ENCODE measurements around the gene LRRC32.

Gene LRRC32

DNA sequence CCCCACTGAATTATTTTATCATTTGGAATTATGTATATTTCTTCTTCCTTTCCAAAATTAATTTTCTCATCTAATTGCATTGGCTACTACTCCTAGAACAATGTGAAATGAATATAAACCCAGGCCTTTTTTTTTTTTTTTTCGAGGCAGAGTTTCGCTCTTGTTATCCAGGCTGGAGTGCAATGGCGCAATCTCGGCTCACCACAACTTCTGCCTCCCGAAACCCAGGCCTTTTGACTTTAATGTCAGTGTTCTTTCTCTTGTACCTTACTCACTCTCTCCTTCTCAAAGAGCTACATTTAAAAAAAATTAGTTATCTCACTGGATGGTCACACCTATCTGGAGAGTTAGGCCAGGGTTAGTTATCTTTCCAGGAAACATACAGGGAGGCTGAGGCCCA, 35.3 kb upstream of the LRRC32 start:
- peaks cover 5% of the 10 kb centered on the region for H3K4me1 ChIP-seq (ENCODE audit: insufficient read depth, low read length)
- no peak overlapping the region for H3K4me3 ChIP-seq (ENCODE audit: low read length)
- no peaks in the 10 kb centered on the region for H3K36me3 ChIP-seq (ENCODE audit: insufficient read depth, low read length)
- H3K27me3 ChIP-seq (ENCODE audit: insufficient read depth, low read length) = peaks cover 4% of the 10 kb centered on the region
- H3K9me3 ChIP-seq (ENCODE audit: low read length) = peaks cover 4% of the 10 kb centered on the region
- no peak overlapping the region for H2AFZ ChIP-seq (ENCODE audit: low read depth, low read length)

DNA sequence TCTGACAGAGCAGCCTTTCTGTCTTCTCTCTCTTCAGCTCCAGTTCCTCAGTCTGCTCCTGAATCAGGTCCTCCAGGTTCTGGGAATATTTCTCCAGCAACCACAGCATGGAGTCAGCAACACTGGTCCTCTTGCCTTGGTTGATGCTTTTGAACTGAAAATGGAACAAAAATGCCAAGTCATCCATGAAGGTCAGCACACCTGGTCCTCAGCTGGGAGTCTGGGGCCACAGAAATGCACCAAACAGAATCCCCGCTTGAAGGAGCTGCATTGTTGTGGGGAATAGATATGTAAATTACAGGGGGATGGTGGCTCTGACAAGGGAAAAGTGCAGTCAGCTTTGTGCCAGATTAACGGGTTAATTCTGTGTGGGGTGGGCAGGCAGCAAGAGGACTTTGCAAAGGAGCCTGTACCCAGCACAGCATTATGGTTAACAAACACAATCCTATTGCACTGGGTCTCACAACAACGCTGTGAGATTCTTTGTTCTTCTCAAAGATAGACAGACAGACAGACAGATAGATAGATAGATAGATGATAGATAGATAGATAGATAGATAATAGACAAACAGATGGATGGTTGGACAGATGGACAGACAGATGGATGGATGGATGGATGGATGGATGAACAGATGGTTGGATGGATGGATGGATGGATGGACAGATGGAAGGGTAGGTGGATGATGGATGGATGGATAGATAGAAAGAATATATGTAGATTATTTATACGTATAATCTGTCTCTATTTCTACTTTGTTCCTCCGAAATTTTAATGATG, 33.8 kb upstream of the LRRC32 start:
- no peaks in the 10 kb centered on the region for H3K36me3 ChIP-seq (ENCODE audit: insufficient read depth, low read length)
- no peak overlapping the region for H2AFZ ChIP-seq (ENCODE audit: low read depth, low read length)
- peaks cover 4% of the 10 kb centered on the region for H3K9me3 ChIP-seq (ENCODE audit: low read length)
- peaks cover 5% of the 10 kb centered on the region for H3K4me1 ChIP-seq (ENCODE audit: insufficient read depth, low read length)
- peaks cover 1% of the 10 kb centered on the region for H3K27me3 ChIP-seq (ENCODE audit: insufficient read depth, low read length)
- no peak overlapping the region for H3K4me3 ChIP-seq (ENCODE audit: low read length)

DNA sequence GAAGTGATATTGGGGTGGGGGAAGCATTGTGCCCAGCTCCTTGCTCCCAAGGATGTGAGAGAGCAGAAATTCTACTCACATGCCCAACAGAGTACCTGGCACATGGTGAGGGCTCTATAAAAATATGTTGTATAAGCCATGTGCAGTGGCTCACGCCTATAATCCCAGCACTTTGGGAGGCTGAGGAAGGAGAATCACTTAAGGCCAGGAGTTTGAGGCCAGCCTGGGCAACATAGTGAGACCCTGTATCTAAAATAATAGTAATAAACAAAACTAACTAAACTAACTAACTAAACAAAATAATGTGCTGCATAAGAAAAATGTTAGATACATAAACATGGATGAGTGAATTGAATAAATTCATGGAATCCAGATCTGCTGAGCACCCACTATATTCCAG, 33.2 kb upstream of the LRRC32 start:
- Histone ChIP-seq H3K4me1 (ENCODE audit: insufficient read depth, low read length) (peaks cover 6% of the 10 kb centered on the region), H2AFZ (ENCODE audit: low read depth, low read length) (no peak overlapping the region), H3K27me3 (ENCODE audit: insufficient read depth, low read length) (peaks cover 3% of the 10 kb centered on the region), H3K9me3 (ENCODE audit: low read length) (peaks cover 4% of the 10 kb centered on the region), H3K36me3 (ENCODE audit: insufficient read depth, low read length) (no peaks in the 10 kb centered on the region), H3K4me3 (ENCODE audit: low read length) (no peak overlapping the region)

DNA sequence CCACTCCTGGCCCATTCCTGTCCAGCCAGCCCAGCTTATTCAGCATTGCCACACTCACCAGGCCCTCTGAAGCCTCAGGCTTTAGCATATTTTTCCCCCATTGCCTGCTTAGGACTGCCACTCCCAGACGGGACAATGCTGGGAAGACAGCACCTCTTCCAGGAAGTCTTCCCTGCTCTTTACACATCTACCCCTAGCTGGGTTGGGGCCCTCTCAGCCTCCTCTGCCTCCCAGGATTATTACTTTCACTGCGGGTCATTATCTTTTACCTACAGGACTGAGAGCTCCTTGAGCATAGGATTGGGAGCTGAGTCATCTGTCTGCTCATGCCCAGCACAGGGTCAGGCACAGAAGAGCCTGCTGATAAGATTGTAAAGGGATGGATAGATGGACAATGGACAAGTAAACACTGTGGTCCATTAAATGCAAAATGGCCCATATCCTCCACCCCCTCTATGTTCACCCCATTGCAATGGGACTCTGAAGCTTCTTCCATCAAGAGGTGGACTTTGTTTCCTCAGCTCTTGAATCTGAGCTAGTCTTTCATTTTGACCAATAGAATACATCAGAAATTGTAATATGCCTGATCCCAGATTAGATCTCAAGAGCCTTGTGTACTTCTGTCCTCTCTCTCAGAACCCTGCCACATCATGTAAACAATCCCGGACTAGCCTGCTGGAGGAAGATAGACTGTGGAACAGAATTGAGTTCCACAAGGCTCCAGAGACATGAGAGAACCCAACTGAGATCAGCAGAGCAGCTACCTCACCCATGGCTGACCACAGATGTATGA, 32.0 kb upstream of the LRRC32 start:
- Histone ChIP-seq H2AFZ (ENCODE audit: low read depth, low read length) (no peak overlapping the region), H3K4me3 (ENCODE audit: low read length) (no peak overlapping the region), H3K4me1 (ENCODE audit: insufficient read depth, low read length) (peaks cover 11% of the 10 kb centered on the region), H3K9me3 (ENCODE audit: low read length) (peaks cover 4% of the 10 kb centered on the region), H3K36me3 (ENCODE audit: insufficient read depth, low read length) (no peaks in the 10 kb centered on the region), H3K27me3 (ENCODE audit: insufficient read depth, low read length) (peaks cover 3% of the 10 kb centered on the region)

DNA sequence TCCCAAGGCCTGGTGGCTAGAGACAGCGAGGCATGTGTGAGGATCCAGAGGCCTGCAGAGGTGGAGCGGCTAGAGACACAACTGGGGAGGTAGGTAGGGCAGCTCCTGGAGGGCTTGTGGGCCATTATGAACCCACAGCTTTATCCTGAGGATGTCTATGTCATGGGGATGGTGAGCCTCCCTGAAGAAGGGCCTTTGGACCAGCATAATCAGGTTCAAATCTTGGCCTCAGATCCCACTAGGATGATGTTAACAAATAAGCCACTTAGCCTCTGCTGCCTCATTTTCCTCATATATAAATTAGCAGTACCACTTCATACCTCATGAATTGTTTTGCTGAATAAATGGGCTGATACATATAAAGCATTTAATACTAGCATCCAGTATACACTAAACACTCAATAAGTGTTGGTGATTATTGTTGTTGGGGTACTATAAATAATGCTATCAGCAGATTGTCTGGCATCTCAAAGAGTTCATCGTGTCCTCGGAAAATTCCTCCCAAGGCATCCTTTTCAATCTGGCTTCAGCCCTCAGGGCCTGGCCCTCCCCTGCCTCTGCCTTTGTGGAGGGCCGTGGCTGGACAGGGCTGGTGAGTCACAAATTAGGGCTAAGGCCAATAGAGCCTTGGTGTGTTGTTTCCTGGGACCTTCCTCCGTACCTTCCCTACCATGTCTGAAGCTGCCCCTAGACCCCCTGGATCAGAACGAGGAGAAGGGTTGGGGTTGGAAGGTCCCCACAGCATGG, 30.9 kb upstream of the LRRC32 start:
- H3K4me3 ChIP-seq (ENCODE audit: low read length) = no peak overlapping the region
- H3K4me1 ChIP-seq (ENCODE audit: insufficient read depth, low read length) = peaks cover 11% of the 10 kb centered on the region
- no peaks in the 10 kb centered on the region for H3K36me3 ChIP-seq (ENCODE audit: insufficient read depth, low read length)
- peaks cover 4% of the 10 kb centered on the region for H3K9me3 ChIP-seq (ENCODE audit: low read length)
- peaks cover 3% of the 10 kb centered on the region for H3K27me3 ChIP-seq (ENCODE audit: insufficient read depth, low read length)
- no peak overlapping the region for H2AFZ ChIP-seq (ENCODE audit: low read depth, low read length)

DNA sequence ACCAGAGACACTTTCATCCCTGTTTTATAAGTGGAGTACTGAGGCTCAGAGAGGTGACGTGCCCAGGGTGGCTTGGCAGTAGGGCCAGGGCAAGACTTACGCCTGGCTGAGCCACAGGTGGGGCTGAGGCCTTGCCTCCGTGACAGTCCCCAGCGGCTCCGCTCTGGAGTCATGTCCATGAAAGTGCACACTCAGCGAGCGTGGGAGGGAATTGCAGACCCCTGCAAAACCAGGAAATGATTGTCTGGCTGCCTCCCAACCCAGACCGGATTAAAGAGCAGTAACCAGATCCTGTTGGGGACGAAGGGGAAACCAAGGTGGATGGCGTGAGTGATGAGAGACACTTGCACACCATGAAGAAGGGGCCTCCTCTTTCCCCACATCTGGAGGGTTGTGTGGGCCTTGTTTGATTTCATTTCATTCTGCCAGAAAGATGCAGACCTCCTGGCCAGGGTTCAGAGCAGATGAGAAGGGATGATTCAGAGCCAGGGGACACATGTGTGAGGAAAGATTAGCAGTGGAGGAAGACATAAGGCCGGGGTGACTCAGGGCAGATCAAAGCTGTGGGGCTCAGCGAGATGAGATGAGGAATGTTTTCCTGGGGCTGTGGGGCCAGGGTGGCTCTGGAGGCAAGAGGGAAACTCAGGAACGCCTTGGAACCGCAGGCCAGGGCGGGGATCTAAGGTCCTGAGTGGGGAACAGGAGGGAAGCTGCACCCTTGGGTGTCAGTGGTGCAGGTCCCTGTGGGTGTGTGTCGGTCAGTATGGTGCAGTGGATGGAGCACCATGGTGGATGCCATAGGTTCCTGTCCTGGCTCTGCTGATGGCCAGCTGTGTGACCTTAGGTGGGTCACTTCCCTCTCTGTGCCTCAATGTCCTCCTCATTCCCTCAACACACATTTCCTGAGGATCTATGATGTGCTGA, 29.9 kb upstream of the LRRC32 start:
- Histone ChIP-seq H3K4me1 (ENCODE audit: insufficient read depth, low read length) (peaks cover 11% of the 10 kb centered on the region), H3K36me3 (ENCODE audit: insufficient read depth, low read length) (no peaks in the 10 kb centered on the region), H2AFZ (ENCODE audit: low read depth, low read length) (no peak overlapping the region), H3K9me3 (ENCODE audit: low read length) (peaks cover 3% of the 10 kb centered on the region), H3K27me3 (ENCODE audit: insufficient read depth, low read length) (peaks cover 3% of the 10 kb centered on the region), H3K4me3 (ENCODE audit: low read length) (no peak overlapping the region)

GRCh38 chr11:76699451-76700091, 29.0 kb upstream of the LRRC32 start:
- H3K36me3 ChIP-seq (ENCODE audit: insufficient read depth, low read length) = no peaks in the 10 kb centered on the region

DNA sequence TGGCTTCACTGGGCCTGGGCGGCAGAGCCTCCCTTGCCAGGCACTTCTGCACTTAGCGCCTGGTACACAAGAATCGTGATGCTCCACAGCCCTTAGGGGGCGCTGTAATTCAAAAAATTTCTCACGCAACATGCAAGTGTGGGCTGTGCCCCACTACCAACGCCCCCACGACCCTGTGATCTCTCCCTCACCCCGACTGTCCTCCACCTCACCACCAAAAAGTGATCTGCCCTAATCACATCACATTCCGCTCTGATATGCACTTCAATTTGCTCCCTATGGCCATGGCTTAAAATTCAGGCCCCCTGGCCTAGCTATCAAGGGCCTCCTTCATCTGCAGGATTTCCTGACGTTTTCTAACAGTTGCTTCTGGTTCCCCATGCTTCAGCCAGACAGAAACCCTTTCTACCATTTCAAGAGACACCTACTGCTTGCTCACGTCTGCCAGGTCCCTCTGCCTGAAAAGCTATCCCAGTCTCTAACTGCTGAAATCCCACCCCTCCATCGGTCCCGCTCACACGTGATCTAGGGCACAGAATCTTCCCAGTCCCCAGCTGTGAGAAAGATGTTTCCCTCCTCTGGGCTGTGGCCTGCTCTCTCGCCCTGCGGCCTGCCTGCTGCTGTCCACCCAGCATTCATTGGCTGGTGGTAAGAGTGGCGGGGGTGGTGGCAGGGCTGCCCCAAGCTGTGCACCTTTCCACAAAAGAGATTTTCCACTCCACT, 27.9 kb upstream of the LRRC32 start:
- Histone ChIP-seq H3K4me3 (ENCODE audit: low read length) (no peak overlapping the region), H3K36me3 (ENCODE audit: insufficient read depth, low read length) (no peaks in the 10 kb centered on the region), H2AFZ (ENCODE audit: low read depth, low read length) (no peak overlapping the region), H3K27me3 (ENCODE audit: insufficient read depth, low read length) (peaks cover 3% of the 10 kb centered on the region), H3K9me3 (ENCODE audit: low read length) (no peaks in the 10 kb centered on the region), H3K4me1 (ENCODE audit: insufficient read depth, low read length) (peaks cover 6% of the 10 kb centered on the region)

More at GRCh38 chr11:76699451-76700091, 29.0 kb upstream of the LRRC32 start:
- H3K4me3 ChIP-seq (ENCODE audit: low read length) = no peak overlapping the region
- H2AFZ ChIP-seq (ENCODE audit: low read depth, low read length) = no peak overlapping the region
- peaks cover 3% of the 10 kb centered on the region for H3K27me3 ChIP-seq (ENCODE audit: insufficient read depth, low read length)
- no peaks in the 10 kb centered on the region for H3K9me3 ChIP-seq (ENCODE audit: low read length)
- peaks cover 11% of the 10 kb centered on the region for H3K4me1 ChIP-seq (ENCODE audit: insufficient read depth, low read length)

- Histone ChIP-seq H3K4me1 (ENCODE audit: insufficient read depth, low read length) (peaks cover 6% of the 10 kb centered on the region), H2AFZ (ENCODE audit: low read depth, low read length) (no peak overlapping the region), H3K27me3 (ENCODE audit: insufficient read depth, low read length) (peaks cover 8% of the 10 kb centered on the region), H3K36me3 (ENCODE audit: insufficient read depth, low read length) (no peaks in the 10 kb centered on the region), H3K4me3 (ENCODE audit: low read length) (no peak overlapping the region), H3K9me3 (ENCODE audit: low read length) (no peaks in the 10 kb centered on the region)
Observed at GRCh38 chr11:76696756-76697155, 26.2 kb upstream of the LRRC32 start.

DNA sequence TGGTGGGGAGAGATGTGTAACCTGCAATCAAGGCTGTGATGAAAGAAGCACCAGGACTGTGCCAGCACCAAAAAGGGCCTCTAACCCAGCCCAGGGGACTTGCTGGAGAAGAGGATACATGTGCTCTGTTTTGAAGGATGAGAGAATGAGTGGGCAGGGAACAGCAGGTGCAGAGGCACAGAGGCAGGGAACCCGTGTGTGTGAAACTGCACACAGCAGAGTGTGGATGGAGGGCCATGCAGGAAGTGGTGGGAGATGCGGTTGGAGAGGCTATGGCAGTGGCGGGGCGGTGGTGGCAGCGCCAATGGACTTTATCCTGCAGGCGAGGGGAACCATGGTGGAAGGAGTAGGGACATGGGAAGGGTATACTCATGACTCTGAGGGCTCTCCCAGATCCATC, 25.2 kb upstream of the LRRC32 start:
- Histone ChIP-seq H2AFZ (ENCODE audit: low read depth, low read length) (no peak overlapping the region), H3K9me3 (ENCODE audit: low read length) (no peaks in the 10 kb centered on the region), H3K27me3 (ENCODE audit: insufficient read depth, low read length) (peaks cover 8% of the 10 kb centered on the region), H3K4me1 (ENCODE audit: insufficient read depth, low read length) (peaks cover 6% of the 10 kb centered on the region), H3K36me3 (ENCODE audit: insufficient read depth, low read length) (no peaks in the 10 kb centered on the region), H3K4me3 (ENCODE audit: low read length) (no peak overlapping the region)

- no peaks in the 10 kb centered on the region for H3K36me3 ChIP-seq (ENCODE audit: insufficient read depth, low read length)
- H3K9me3 ChIP-seq (ENCODE audit: low read length) = no peaks in the 10 kb centered on the region
- no peak overlapping the region for H2AFZ ChIP-seq (ENCODE audit: low read depth, low read length)
- peaks cover 8% of the 10 kb centered on the region for H3K27me3 ChIP-seq (ENCODE audit: insufficient read depth, low read length)
- peaks cover 6% of the 10 kb centered on the region for H3K4me1 ChIP-seq (ENCODE audit: insufficient read depth, low read length)
- no peak overlapping the region for H3K4me3 ChIP-seq (ENCODE audit: low read length)
Observed at GRCh38 chr11:76695133-76695532, 24.6 kb upstream of the LRRC32 start.
